ENCODE measurements around the gene RAP2C. TPM values are rescaled to one million over a fixed set of nuclear protein-coding genes. Genes with fewer than 3 reads are reported as not detected.

The RAP2C gene
- 100 to 1,000 TPM in 1 of 12 donors, 10 to 100 TPM in 11; 50.5 to 874 (median 75.9) TPM for polyA plus RNA-seq (ENCODE audit: insufficient read length in 12 of 12)
- long read RNA-seq, donor 1, partial matches to known transcripts = 0 of 1 reads
- long read RNA-seq, donor 1, other reads (novel, unspliced or antisense) = 0 of 1 reads
- long read RNA-seq, donor 2, partial matches to known transcripts = 10 of 13 reads
- long read RNA-seq, donor 2, other reads (novel, unspliced or antisense) = 0 of 13 reads
- long read RNA-seq, donor 3, partial matches to known transcripts = 0 of 4 reads
- long read RNA-seq, donor 3, other reads (novel, unspliced or antisense) = 0 of 4 reads
- long read RNA-seq, donor 4, partial matches to known transcripts = 0 of 5 reads
- long read RNA-seq, donor 4, other reads (novel, unspliced or antisense) = 0 of 5 reads
- long read RNA-seq, donor 5, transcript RAP2C-201 (4 exons, 3,896 nt) = major isoform, 7 of 22 reads
- long read RNA-seq, donor 5, partial matches to known transcripts = 6 of 22 reads
- long read RNA-seq, donor 5, other reads (novel, unspliced or antisense) = 7 of 22 reads
- long read RNA-seq, donor 6, partial matches to known transcripts = 9 of 14 reads
- long read RNA-seq, donor 6, other reads (novel, unspliced or antisense) = 0 of 14 reads
- long read RNA-seq, donor 7, transcript RAP2C-201 (4 exons, 3,896 nt) = major isoform, 6 of 12 reads
- long read RNA-seq, donor 7, partial matches to known transcripts = 5 of 12 reads
- long read RNA-seq, donor 7, other reads (novel, unspliced or antisense) = 0 of 12 reads
- long read RNA-seq, donor 8, transcript RAP2C-201 (4 exons, 3,896 nt) = major isoform, 6 of 13 reads
- long read RNA-seq, donor 8, partial matches to known transcripts = 5 of 13 reads
- long read RNA-seq, donor 8, other reads (novel, unspliced or antisense) = 0 of 13 reads
- long read RNA-seq, donor 9 = 0 reads
- long read RNA-seq, donor 10, partial matches to known transcripts = 8 of 12 reads
- long read RNA-seq, donor 10, other reads (novel, unspliced or antisense) = 0 of 12 reads
- long read RNA-seq, donor 11, partial matches to known transcripts = 9 of 11 reads
- long read RNA-seq, donor 11, other reads (novel, unspliced or antisense) = 0 of 11 reads

DNA sequence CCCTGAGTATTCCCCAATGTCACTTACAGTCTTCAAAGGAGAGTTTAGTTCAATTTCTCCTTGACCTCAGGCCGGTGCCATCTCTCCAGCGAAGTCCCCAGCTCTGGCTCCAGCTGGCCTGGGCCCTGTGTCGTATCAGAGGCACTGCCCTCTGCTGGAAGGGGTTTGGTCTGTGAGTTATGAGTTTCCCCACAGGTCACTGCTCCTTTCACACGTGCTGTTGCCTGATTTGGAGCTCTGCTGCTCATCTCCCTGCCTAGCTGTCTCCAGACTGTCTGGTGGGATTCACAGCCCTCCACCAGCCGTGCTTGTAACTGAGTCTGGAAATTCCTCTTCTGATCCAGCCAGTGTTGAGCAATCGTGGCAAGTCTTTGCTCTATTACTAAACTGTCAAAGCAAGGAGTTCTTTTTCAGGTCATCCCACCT, at the start of gene RAP2C:
Gene RAP2C (minus strand): TSS at position 105 of the 426 bp plus-strand sequence. CDS start 2,179 bp downstream, outside the sequence.
- DNase-seq = peak; percentile 57

GRCh38 chrX:132267392-132267791, 48.1 kb upstream of the RAP2C start:
- no peak for DNase-seq

- DNase-seq = no peak
These were observed 47.5 kb upstream of the RAP2C start for GRCh38 chrX:132266583-132267355.

DNA sequence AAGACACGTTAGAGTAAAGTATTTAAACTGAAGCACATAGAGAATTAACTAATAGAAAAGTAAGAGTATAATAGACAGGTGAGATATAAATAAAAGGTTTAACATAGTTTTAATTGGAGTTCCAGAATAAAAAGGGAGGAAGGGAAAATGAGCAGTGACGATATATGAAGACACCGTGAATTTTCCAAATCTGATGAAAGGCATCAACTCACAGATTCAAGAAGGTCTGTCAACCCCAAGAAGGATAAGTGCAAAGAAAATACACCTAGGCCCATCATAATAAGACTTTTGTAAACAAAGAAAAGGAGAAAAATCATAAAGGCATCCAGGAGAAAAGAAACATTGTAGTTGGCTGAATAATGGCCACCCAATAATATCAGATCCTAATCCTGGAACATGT, 43.9 kb upstream of the RAP2C start:
- DNase-seq = no peak

- DNase-seq = no peak
These were observed 39.3 kb upstream of the RAP2C start for GRCh38 chrX:132258509-132258908.

- no peak for DNase-seq
These were observed 37.9 kb upstream of the RAP2C start for GRCh38 chrX:132257116-132257515.

DNA sequence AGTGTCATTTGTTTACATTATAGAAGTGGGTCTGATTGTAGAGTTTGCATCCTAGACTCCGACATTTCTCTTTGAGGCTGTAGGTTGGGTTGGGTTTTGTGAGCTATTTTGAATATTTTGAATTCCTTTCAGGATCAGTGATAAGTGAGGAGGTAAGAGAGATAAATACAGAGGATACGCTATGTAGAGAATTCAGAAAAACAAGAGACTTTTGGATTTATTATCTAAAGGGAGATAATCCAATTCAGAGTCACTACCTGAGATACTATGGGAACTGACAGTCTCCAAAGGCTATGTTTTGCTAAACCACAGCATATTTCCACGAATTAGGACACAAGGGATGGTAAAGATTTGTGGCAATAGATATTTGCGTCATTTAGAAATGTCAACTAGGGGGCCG, 16.9 kb upstream of the RAP2C start:
- DNase-seq = no peak

GRCh38 chrX:132235488-132235887, 16.2 kb upstream of the RAP2C start:
- no peak for DNase-seq

- DNase-seq = no peak
These were observed 12.3 kb upstream of the RAP2C start for GRCh38 chrX:132231587-132231986.

- no peak for DNase-seq
These were observed 8.3 kb upstream of the RAP2C start for GRCh38 chrX:132227383-132228112.

DNA sequence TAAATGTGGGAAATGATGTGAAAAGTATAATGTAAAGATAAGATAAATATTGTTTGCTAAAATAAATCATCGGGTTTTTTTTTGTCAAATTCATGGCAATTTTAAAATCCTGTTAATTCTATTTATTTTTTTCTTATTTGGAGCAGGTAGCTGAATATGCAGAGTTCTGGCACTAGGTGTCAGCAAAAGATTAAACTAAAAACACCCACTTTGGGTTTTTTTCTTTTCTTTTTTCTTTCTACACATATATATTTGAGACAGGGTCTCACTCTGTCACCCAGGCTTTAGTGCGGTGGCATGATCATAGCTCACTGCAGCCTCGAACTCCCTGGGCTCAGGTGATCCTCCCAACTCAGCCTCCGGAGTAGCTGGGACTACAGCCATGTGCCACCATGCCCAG, 6.9 kb upstream of the RAP2C start:
- DNase-seq = no peak

GRCh38 chrX:132218100-132218812, 991 bp downstream of the RAP2C start:
- peak; percentile 80 for DNase-seq

DNA sequence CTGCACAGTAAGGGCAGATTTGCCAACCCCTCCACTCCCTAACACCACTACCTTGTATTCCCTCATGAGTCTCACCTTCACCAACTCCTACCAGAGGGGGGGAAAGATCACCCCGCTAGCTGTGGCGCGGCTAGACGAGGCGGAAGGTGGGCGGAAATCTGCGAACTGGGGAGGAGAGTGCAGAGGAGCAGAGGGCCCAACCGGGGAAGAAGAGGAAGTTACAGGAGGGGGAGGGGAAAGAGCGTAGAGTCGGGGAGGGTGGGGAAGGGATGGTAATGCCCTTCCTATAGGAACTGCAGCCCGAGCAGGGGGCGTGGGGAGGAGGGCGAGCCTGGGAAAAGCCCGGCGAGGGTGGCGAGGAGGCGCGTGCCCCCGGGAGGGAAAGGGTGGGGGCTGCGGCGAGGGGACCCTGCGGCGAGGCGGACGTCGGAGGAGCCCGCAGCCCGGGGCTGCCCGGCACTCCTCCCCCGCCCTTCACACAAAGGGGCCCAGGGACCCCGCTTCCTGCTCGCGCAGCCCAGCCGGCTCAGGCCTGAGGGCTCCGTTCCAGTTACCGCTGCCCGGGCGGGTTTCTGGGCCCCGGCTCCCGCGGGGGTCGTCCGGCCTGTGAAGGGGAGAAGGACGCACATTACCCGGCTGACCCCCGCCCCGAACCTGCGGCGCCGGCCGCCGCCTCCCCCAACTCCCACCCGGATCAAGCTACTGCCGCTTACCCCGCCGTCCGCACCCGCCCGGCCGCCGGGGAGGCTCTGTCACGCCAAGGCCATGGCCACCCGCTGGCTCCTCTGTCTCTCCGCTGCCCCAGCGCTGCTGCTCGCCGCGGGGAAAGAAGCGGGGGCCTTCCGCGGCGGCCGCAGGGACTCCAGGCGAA, 1.8 kb downstream of the RAP2C start:
- DNase-seq = peak; percentile 87

DNA sequence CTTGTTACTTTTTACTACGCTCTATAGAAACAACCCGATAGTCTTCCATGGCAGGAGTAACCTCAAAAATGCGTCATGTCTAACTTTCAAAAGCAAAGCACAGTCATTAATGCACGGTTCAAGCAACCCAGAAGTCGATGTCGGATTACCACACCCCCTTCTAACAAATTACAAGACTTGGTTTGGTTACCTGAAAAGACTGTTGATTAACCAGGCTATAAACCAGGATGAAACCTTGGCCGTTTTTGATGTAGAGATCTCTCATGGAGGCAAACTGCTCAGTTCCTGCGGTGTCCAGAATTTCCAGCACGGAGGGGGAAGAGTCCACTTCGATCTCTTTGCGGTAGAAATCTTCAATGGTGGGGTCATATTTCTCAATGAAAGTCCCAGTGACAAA, 2.4 kb downstream of the RAP2C start:
- DNase-seq = no peak

DNA sequence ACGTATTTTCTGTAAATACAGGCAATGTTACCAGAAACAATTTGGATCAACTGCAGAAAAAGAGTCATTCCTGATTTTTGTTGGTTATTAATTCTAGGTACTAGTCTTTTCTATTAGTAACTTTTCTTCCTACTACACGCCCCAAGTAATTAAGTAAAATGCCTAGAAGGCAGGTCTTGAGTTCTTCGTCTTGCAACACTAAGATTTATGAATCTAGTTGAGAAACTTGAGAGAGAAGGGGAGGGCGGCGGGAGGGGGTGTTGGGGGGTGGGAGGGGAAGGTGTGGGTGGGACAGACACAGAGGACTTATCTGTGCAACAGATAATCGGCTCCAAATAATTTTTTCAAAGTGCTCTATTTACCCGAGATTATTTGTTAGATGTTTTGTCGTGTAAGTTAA, 3.0 kb downstream of the RAP2C start:
- no peak for DNase-seq

GRCh38 chrX:132214518-132214917, 4.7 kb downstream of the RAP2C start:
- no peak for DNase-seq

DNA sequence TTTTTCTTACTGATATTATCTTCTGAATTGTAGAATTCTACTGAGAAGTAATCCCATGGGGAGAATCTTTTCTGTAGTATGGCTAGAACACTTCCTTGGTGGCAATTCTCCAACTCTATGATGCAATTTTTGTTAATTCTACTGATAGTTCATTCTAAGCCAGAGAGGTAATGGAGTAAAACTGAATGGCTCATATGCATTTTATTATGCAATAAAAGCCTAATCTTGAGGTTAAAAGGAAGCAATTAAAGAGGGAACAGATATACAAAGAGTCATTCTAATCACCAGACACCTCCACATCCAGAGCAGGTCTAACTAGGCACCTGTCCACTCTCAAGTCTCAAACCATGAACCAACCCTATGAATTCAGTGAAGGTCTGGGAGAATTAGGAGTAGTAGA, 9.7 kb downstream of the RAP2C start:
- DNase-seq = no peak

GRCh38 chrX:132208422-132208821, 10.8 kb downstream of the RAP2C start:
- DNase-seq = no peak

GRCh38 chrX:132207996-132208395, 11.3 kb downstream of the RAP2C start:
- no peak for DNase-seq
